ENCODE data around the gene SCTR. TPM values are rescaled to one million over a fixed set of nuclear protein-coding genes. Genes with fewer than 3 reads are reported as not detected.

Gene SCTR
- total RNA-seq, 1 donor from 2014 or later = 0.82 TPM

GRCh38 chr2:119475857-119476244, 48.4 kb downstream of the SCTR start:
- no peak for FAIRE-seq

GRCh38 chr2:119475225-119475856, 48.9 kb downstream of the SCTR start:
- FAIRE-seq (no peak), DNase-seq (ENCODE audit: low spot score in 2 of 2) (no peak)

More at GRCh38 chr2:119475857-119476244, 48.4 kb downstream of the SCTR start:
- no peak for DNase-seq (ENCODE audit: low spot score in 2 of 2)

DNA sequence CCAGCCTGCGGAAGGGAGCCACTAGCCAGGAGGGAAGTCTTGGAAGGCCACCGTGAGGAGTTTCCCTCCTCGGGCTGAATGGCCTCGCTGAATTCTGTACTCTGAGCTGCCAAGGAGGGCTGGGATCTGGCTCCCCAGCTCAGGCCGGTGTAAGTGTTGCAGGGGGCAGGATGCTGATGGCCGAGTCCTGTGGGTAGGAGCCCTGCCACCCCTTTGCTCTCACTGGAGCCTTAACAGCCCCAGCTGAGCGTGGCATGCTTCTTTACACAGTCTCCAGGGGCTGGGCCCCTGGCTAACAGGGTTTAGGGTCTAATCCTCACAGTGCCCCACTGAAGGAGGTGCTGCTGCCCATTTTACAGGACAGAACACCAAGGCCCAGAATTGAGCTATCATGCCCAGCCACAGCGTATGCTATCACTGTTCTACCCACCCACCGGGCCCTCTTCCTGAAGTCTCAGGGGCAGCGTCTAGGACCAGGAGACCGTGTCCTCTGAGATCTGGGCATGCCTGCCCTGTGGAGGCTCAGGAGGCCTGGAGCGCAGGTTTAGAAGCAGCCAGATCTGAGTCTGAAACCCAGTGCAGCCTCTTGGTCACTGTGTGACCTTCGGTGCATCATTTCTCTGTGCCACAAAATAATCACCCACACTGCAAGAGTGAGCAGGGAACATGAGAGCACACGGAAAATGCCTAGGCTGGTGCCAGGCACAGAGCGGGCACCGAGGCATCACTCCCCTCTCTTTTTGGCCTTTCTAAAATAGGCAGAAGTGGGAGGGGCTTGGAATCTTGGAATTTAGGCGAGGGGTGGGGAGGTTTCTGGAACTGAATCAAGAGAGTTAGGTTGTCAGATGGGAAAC, 49.7 kb downstream of the SCTR start:
- DNase-seq (ENCODE audit: low spot score in 2 of 2) (no peak), FAIRE-seq (no peak)

- FAIRE-seq = no peak
- DNase-seq (ENCODE audit: low spot score in 2 of 2) = no peak
Observed at GRCh38 chr2:119473621-119474370, 50.5 kb downstream of the SCTR start.

DNA sequence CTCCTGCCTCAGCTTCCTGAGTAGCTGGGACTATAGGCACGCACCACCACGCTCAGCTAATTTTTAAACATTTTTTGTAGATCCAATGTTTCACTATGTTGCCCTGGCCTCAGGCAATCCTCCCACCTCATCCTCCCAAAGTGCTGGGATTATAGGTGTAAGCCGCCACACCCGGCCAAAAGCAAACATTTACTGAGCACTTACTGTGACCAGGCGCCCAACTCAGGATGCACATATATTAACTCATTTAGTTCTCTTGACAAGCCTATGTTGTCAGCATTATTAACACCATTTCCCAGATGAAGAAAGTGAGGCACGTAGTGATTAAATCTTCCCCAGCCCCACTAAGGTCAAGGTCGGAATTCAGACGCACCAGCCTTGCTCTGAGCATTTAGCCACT, 51.5 kb downstream of the SCTR start:
- DNase-seq (ENCODE audit: low spot score in 2 of 2) (no peak), FAIRE-seq (no peak)

DNA sequence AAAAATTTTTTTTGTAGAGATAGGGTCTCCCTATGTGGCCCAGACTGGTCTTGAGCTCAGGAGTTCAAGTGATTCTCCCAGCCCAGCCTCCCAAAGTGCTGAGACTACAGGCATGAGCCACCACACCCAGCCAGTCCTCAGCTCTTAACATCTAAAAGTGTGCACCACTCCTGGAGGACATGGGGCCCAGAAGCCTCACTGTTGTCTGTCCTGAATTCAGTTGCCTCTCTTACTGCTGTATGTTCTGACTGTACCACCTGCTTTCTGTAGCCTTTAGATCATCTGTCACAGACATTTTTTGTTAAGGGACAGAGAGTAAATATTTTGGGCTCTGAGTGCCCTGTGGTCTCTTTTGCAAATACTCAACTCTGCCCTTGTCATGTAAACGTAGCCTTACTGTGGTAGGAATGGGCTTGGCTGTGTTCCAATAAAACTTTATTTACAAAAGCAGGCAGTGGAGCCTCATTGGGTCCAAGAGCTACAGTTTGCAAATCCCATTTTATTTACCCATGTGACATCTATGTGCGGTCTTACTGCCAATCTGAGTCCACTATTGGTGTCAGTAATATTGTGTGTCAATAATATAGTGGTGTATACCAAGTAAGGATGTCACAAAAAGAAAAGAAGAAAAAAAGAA, 54.5 kb downstream of the SCTR start:
- FAIRE-seq (no peak), DNase-seq (ENCODE audit: low spot score in 2 of 2) (no peak)

DNA sequence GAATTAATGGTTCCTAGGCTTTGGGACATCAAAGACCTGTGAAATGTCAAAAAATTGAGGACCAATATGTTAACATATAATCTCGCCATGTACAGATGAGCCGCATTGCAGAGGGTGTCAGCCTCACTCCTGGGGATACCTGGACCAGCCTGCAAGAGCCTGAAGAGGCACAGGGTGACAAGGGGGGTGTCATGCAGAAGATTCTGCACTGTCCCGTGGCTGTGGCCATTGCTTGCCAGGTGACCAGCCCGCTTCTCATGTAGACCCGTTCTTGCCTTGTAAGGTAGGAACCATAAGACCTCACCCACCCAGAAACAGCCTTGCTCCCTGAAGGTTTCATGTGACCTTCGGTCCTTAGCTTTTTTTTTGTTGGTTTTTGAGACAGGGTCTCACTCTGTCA, 55.2 kb downstream of the SCTR start:
- FAIRE-seq (no peak), DNase-seq (ENCODE audit: low spot score in 2 of 2) (no peak)

- DNase-seq (ENCODE audit: low spot score in 2 of 2) = no peak
- no peak for FAIRE-seq
Observed at GRCh38 chr2:119468154-119468955, 55.9 kb downstream of the SCTR start.

DNA sequence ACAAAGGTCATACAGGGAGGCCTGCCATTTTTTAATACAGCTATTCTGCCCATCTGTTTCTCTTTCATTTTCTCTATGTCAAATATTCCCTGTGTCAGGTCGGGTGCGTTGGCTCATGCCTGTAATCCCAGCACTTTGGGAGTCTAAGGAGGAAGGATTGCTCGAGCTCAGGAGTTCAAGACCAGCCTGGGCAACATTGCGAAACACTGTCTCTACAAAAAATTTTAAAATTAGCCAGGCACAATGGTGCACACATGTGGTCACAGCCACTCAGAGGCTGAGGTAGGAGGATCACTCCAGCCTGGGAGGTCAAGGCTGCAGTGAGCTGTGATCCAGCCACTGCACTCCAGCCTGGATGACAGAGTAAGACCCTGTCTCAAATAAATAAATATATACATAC, 57.9 kb downstream of the SCTR start:
- FAIRE-seq (no peak), DNase-seq (ENCODE audit: low spot score in 2 of 2) (no peak)

DNA sequence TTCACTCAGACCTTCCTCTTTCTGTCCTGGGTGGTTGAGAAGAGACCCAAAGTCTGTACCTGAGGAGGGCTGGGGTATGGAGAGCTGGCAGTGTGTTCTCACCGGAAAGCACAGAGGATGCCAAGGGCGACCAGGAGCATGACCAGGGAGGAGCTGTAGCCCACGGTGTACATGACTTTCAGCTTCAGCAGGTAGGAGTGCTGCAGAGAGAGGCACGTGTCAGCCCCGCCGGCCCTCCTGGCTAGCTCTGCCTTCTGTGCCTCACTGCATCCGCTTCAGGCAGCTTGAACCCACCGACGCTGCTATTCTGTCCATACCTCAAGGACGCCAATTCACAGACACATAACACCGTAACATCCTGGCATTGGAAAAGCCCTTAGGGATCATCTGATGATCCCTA, 58.6 kb downstream of the SCTR start:
- FAIRE-seq (no peak), DNase-seq (ENCODE audit: low spot score in 2 of 2) (no peak)

DNA sequence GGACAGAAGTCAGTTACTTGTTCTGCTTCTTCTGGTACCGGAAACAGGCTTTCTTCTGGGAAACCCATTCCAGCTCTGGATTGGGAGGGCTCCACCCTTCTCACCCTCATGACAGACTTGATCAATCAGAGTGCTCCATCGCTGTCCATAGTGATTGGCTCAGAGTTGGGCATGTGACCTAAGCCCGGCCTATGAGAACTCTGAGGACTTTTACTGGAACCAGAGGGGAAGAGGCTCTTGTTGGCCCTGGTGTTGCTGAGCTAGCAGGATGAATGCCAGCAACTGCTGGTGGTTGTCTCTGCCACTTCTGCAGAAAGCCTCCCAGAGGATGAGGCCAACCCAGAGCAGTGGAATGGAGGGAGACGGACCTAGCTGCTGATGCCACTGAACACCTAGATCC, 59.3 kb downstream of the SCTR start:
- DNase-seq (ENCODE audit: low spot score in 2 of 2) = no peak
- no peak for FAIRE-seq

GRCh38 chr2:119463990-119464389, 60.3 kb downstream of the SCTR start:
- DNase-seq (ENCODE audit: low spot score in 2 of 2) (no peak), FAIRE-seq (no peak)

DNA sequence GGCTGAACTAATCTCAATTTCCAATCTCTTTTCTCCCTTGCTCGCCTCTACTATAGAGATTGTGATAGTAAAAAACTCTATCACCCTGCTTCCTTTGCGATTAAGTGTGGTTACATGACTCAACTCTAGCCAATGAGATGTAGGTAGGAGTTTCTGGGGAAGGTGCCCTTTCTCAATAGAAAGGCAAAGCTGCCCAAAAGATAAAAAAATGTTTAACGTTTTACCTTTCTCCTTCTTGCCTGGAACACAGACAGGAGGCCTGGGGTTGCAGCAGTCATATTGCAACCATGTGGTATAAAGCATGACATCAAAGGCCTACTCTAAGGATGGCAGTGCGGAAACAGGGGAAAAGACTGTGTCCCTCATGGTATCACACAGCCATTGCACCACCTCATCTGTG, 61.1 kb downstream of the SCTR start:
- no peak for FAIRE-seq
- DNase-seq (ENCODE audit: low spot score in 2 of 2) = no peak

- DNase-seq (ENCODE audit: low spot score in 2 of 2) (no peak), FAIRE-seq (no peak)
Observed at GRCh38 chr2:119462574-119462973, 61.7 kb downstream of the SCTR start.

- FAIRE-seq (no peak), DNase-seq (ENCODE audit: low spot score in 2 of 2) (no peak)
Observed at GRCh38 chr2:119461811-119462210, 62.5 kb downstream of the SCTR start.

DNA sequence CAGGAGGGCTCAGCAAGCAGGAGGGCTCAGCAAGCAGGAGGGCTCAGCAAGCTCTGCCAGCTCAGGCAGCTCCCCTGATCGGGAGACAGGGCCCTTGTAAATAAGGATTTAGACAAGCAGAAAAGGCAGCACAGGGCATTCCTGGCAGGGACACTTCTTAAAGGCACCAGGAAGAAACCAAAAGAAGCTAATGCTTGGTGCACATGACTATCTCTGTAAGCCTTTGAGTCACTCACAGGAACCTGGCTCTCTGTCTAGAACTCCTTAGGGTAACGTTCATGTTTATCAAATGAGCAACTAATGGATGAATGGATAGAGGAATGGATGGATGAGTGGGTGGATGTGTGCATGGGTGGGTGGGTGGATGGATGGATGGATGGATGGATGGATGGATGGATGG, 64.2 kb downstream of the SCTR start:
- DNase-seq (ENCODE audit: low spot score in 2 of 2) = no peak
- FAIRE-seq = no peak

GRCh38 chr2:119455066-119455718, 69.1 kb downstream of the SCTR start:
- DNase-seq (ENCODE audit: low spot score in 2 of 2) (no peak), FAIRE-seq (no peak)

DNA sequence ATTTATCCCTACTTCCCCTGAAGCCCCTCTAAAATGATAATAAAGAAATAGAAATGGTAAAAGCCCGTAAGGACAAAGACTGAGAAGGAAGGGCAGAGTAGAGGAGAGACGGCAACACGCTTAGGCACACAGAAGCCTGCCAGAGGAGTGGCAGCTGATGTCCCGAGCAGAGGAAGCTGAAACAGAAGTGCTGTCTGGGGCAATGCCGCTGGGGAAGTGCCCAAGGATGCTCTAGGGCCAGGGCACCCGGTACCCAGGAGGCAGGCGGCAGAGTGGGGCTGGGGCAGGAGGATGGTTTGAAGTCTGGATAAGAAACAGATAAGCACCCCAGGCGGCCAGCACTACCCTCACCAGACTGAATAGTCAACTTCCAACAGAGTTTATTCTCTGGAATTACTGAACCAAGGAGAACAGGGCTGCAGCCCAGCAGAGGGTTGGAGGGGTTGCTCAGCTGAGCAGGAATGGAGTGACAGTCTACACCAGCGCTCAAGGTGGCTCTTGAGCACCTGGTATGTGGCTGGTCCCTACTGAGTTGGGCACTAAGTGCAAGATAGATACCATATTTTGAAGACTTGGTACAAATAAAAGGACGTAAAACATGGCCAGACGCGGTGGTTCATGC, 70.2 kb downstream of the SCTR start:
- DNase-seq (ENCODE audit: low spot score in 2 of 2) (no peak), FAIRE-seq (no peak)

All from frontal cortex (tissue), 4 donors.